Neural cell (in vitro differentiated cells): ENCODE measurements around the gene CHN1.

Experiments used
- EP300 ChIP-seq: fragments of 450-650 bp; conservative IDR thresholded peaks from 2 replicates; pipeline ENCODE4 v1.6.1; 2014; ENCODE audit warnings: antibody characterized with exemption, mild to moderate bottlenecking, moderate library complexity; ENCODE audit not compliant: poor library complexity, severe bottlenecking
- EZH2 ChIP-seq: fragments of 200-600, 300-800 bp; shearing (Covaris generic), sonication (generic); IDR thresholded peaks from 2 replicates; pipeline ENCODE4 v1.6.1; 2014; ENCODE audit warnings: antibody characterized with exemption, low read length, borderline replicate concordance, mild to moderate bottlenecking; ENCODE audit not compliant: insufficient read depth, poor library complexity, severe bottlenecking
- MXI1 ChIP-seq: fragments of 450-650 bp; conservative IDR thresholded peaks from 2 replicates; pipeline ENCODE4 v1.6.1; 2014; ENCODE audit warnings: antibody characterized with exemption, mild to moderate bottlenecking; ENCODE audit not compliant: poor library complexity, severe bottlenecking
- POLR2AphosphoS5 ChIP-seq: IDR thresholded peaks from 2 replicates; pipeline ENCODE4 v1.6.1; 2012
- RAD21 ChIP-seq: fragments of 450-650 bp; conservative IDR thresholded peaks from 2 replicates; pipeline ENCODE4 v1.6.1; 2014; ENCODE audit warnings: antibody characterized with exemption, mild to moderate bottlenecking, moderate library complexity
- REST ChIP-seq: IDR thresholded peaks from 2 replicates; pipeline ENCODE4 v1.6.1; 2012; ENCODE audit warnings: borderline replicate concordance
- SMC3 ChIP-seq: fragments of 450-650 bp; conservative IDR thresholded peaks from 2 replicates; pipeline ENCODE4 v1.6.1; 2014; ENCODE audit warnings: antibody characterized with exemption, mild to moderate bottlenecking, moderate library complexity; ENCODE audit not compliant: poor library complexity
- TAF1 ChIP-seq: IDR thresholded peaks from 2 replicates; pipeline ENCODE4 v1.6.1; 2012; ENCODE audit warnings: low read depth
- TF ChIP-seq, protein P1 (sequence below): fragments of 450-650 bp; IDR thresholded peaks from 2 replicates; pipeline ENCODE4 v1.5.1; 2014; ENCODE audit warnings: antibody characterized with exemption, mild to moderate bottlenecking, moderate library complexity; ENCODE audit not compliant: poor library complexity, severe bottlenecking

GRCh38 chr2:174939046-174939445, 66.1 kb downstream of the CHN1 start:
- TF ChIP-seq EP300 (no peak), EZH2 (no peak), RAD21 (no peak), MXI1 (no peak), TAF1 (no peak), POLR2AphosphoS5 (no peak), REST (no peak), SMC3 (no peak)
- TF ChIP-seq, protein P1, sequence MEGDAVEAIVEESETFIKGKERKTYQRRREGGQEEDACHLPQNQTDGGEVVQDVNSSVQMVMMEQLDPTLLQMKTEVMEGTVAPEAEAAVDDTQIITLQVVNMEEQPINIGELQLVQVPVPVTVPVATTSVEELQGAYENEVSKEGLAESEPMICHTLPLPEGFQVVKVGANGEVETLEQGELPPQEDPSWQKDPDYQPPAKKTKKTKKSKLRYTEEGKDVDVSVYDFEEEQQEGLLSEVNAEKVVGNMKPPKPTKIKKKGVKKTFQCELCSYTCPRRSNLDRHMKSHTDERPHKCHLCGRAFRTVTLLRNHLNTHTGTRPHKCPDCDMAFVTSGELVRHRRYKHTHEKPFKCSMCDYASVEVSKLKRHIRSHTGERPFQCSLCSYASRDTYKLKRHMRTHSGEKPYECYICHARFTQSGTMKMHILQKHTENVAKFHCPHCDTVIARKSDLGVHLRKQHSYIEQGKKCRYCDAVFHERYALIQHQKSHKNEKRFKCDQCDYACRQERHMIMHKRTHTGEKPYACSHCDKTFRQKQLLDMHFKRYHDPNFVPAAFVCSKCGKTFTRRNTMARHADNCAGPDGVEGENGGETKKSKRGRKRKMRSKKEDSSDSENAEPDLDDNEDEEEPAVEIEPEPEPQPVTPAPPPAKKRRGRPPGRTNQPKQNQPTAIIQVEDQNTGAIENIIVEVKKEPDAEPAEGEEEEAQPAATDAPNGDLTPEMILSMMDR: no peak
